Muscle layer of colon (tissue), 2 donors: ENCODE measurements around the gene MDFIC2.
"Not testable (repeated sequence)": the region's sequence is repeated elsewhere in the genome, so short reads cannot be mapped to it uniquely, and the experiment has no call there.

Experiments used
- H3K27ac ChIP-seq: one replicate; pipeline ENCODE4 v1.7.0; 2013; ENCODE audit warnings: low read depth, mild to moderate bottlenecking, low read length, moderate library complexity
- H3K27me3 ChIP-seq, 2 donors: one replicate each; pipeline ENCODE4 v1.7.0; 2013; ENCODE audit warnings: low read length in 2 of 2, mild to moderate bottlenecking in 2 of 2; ENCODE audit not compliant: insufficient read depth in 2 of 2, control insufficient read depth in 1 of 2
- H3K36me3 ChIP-seq: one replicate; pipeline ENCODE4 v1.7.0; 2013; ENCODE audit warnings: mild to moderate bottlenecking, low read length; ENCODE audit not compliant: insufficient read depth
- H3K4me1 ChIP-seq: one replicate; pipeline ENCODE4 v1.7.0; 2013; ENCODE audit warnings: mild to moderate bottlenecking, low read length; ENCODE audit not compliant: insufficient read depth
- H3K4me3 ChIP-seq, 2 donors: one replicate each; pipeline ENCODE4 v1.7.0; 2013; ENCODE audit warnings: low read length in 2 of 2, low read depth in 1 of 2, mild to moderate bottlenecking in 1 of 2, moderate library complexity in 1 of 2
- H3K9ac ChIP-seq: one replicate; pipeline ENCODE4 v1.7.0; 2013; ENCODE audit warnings: low read length
- H3K9me3 ChIP-seq: one replicate; pipeline ENCODE4 v1.7.0; 2013; ENCODE audit warnings: mild to moderate bottlenecking, low read length
- donor health status: abdominal sarcoma.
- donor health status: Adenocarcinoma of cecum.

The MDFIC2 gene

GRCh38 chr3:70312336-70312735 is at the start of gene MDFIC2:
TSS of gene MDFIC2 (minus strand) at chr3:70312638. CDS start at chr3:70311973, 665 bp downstream.
- Histone ChIP-seq H3K9ac (no peak within 1 kb of the TSS), H3K9me3 (no peaks in the 10 kb centered on the region), H3K4me1 (no peaks in the 10 kb centered on the region), H3K4me3 (no peak within 1 kb of the TSS), H3K27me3 (no peaks in the 10 kb centered on the region), H3K27ac (no peak within 1 kb of the TSS), H3K36me3 (no peaks in the 10 kb centered on the region)

GRCh38 chr3:70360979-70361760 is 48.7 kb upstream of the MDFIC2 start:
- Histone ChIP-seq H3K27me3 (no peaks in the 10 kb centered on the region), H3K36me3 (no peaks in the 10 kb centered on the region), H3K4me3 (no peak overlapping the region), H3K9me3 (no peaks in the 10 kb centered on the region), H3K9ac (no peak overlapping the region), H3K27ac (no peak overlapping the region), H3K4me1 (no peaks in the 10 kb centered on the region)

GRCh38 chr3:70359711-70360110 is 47.3 kb upstream of the MDFIC2 start:
- no peaks in the 10 kb centered on the region for H3K27me3 ChIP-seq
- no peak overlapping the region for H3K9ac ChIP-seq
- no peaks in the 10 kb centered on the region for H3K4me1 ChIP-seq
- no peak overlapping the region for H3K27ac ChIP-seq
- H3K36me3 ChIP-seq = no peaks in the 10 kb centered on the region
- no peak overlapping the region for H3K4me3 ChIP-seq
- no peaks in the 10 kb centered on the region for H3K9me3 ChIP-seq

GRCh38 chr3:70358978-70359580 is 46.6 kb upstream of the MDFIC2 start:
- Histone ChIP-seq H3K9ac (no peak overlapping the region), H3K27ac (no peak overlapping the region), H3K4me1 (no peaks in the 10 kb centered on the region), H3K36me3 (no peaks in the 10 kb centered on the region), H3K9me3 (no peaks in the 10 kb centered on the region), H3K27me3 (no peaks in the 10 kb centered on the region), H3K4me3 (no peak overlapping the region)

- Histone ChIP-seq H3K4me1 (no peaks in the 10 kb centered on the region), H3K9me3 (no peaks in the 10 kb centered on the region), H3K36me3 (no peaks in the 10 kb centered on the region), H3K4me3 (no peak overlapping the region), H3K27me3 (no peaks in the 10 kb centered on the region), H3K27ac (no peak overlapping the region), H3K9ac (no peak overlapping the region)
Measured at GRCh38 chr3:70352215-70352614, 39.8 kb upstream of the MDFIC2 start.

- Histone ChIP-seq H3K27ac (no peak overlapping the region), H3K4me1 (no peaks in the 10 kb centered on the region), H3K4me3 (no peak overlapping the region), H3K9me3 (no peaks in the 10 kb centered on the region), H3K27me3 (no peaks in the 10 kb centered on the region), H3K9ac (no peak overlapping the region), H3K36me3 (no peaks in the 10 kb centered on the region)
Measured at GRCh38 chr3:70342149-70342548, 29.7 kb upstream of the MDFIC2 start.

GRCh38 chr3:70336885-70337284 is 24.4 kb upstream of the MDFIC2 start:
- H3K4me3 ChIP-seq, H3K27ac ChIP-seq, H3K4me1 ChIP-seq, H3K27me3 ChIP-seq, H3K36me3 ChIP-seq, H3K9me3 ChIP-seq, H3K9ac ChIP-seq: not testable (repeated sequence)

GRCh38 chr3:70333080-70333479 is 20.6 kb upstream of the MDFIC2 start:
- no peak overlapping the region for H3K4me3 ChIP-seq
- H3K27ac ChIP-seq = no peak overlapping the region
- no peak overlapping the region for H3K9ac ChIP-seq
- H3K36me3 ChIP-seq = no peaks in the 10 kb centered on the region
- no peaks in the 10 kb centered on the region for H3K27me3 ChIP-seq
- no peaks in the 10 kb centered on the region for H3K4me1 ChIP-seq
- no peaks in the 10 kb centered on the region for H3K9me3 ChIP-seq

GRCh38 chr3:70315021-70315420 is 2.6 kb upstream of the MDFIC2 start:
- no peaks in the 10 kb centered on the region for H3K4me1 ChIP-seq
- no peaks in the 10 kb centered on the region for H3K27me3 ChIP-seq
- no peak overlapping the region for H3K4me3 ChIP-seq
- H3K36me3 ChIP-seq = no peaks in the 10 kb centered on the region
- no peak overlapping the region for H3K9ac ChIP-seq
- no peaks in the 10 kb centered on the region for H3K9me3 ChIP-seq
- H3K27ac ChIP-seq = no peak overlapping the region

- Histone ChIP-seq H3K27me3 (no peaks in the 10 kb centered on the region), H3K9ac (no peak overlapping the region), H3K9me3 (no peaks in the 10 kb centered on the region)
Measured at GRCh38 chr3:70310809-70311208, 1.6 kb downstream of the MDFIC2 start.

GRCh38 chr3:70309591-70309990 is 2.8 kb downstream of the MDFIC2 start:
- Histone ChIP-seq H3K9me3 (no peaks in the 10 kb centered on the region), H3K9ac (no peak overlapping the region), H3K4me3 (no peak overlapping the region), H3K27me3 (no peaks in the 10 kb centered on the region), H3K36me3 (no peaks in the 10 kb centered on the region), H3K27ac (no peak overlapping the region), H3K4me1 (no peaks in the 10 kb centered on the region)

More at GRCh38 chr3:70310809-70311208, 1.6 kb downstream of the MDFIC2 start:
- Histone ChIP-seq H3K36me3 (no peaks in the 10 kb centered on the region), H3K4me1 (no peaks in the 10 kb centered on the region), H3K27ac (no peak overlapping the region), H3K4me3 (no peak overlapping the region)

GRCh38 chr3:70308760-70309159 is 3.7 kb downstream of the MDFIC2 start:
- Histone ChIP-seq H3K27me3 (no peaks in the 10 kb centered on the region), H3K9me3 (no peaks in the 10 kb centered on the region), H3K9ac (no peak overlapping the region), H3K4me3 (no peak overlapping the region), H3K27ac (no peak overlapping the region), H3K4me1 (no peaks in the 10 kb centered on the region), H3K36me3 (no peaks in the 10 kb centered on the region)
